Astrocyte (in vitro differentiated cells and primary cell): ENCODE results near the gene ITGA3.

Experiments used
- EZH2 ChIP-seq: IDR thresholded peaks from 2 replicates; pipeline ENCODE4 v1.6.1; 2012; ENCODE audit warnings: mild to moderate bottlenecking, low read length, inconsistent platforms; ENCODE audit not compliant: insufficient read depth
- TF ChIP-seq, protein P1 (sequence below): IDR thresholded peaks from 2 replicates; pipeline ENCODE4 v1.5.1; 2011; ENCODE audit warnings: low read depth, mild to moderate bottlenecking, inconsistent platforms, low read length, moderate library complexity; ENCODE audit not compliant: insufficient read depth

GRCh38 chr17:50053654-50053960 lies 2.3 kb upstream of the ITGA3 start:
- TF ChIP-seq, protein P1, sequence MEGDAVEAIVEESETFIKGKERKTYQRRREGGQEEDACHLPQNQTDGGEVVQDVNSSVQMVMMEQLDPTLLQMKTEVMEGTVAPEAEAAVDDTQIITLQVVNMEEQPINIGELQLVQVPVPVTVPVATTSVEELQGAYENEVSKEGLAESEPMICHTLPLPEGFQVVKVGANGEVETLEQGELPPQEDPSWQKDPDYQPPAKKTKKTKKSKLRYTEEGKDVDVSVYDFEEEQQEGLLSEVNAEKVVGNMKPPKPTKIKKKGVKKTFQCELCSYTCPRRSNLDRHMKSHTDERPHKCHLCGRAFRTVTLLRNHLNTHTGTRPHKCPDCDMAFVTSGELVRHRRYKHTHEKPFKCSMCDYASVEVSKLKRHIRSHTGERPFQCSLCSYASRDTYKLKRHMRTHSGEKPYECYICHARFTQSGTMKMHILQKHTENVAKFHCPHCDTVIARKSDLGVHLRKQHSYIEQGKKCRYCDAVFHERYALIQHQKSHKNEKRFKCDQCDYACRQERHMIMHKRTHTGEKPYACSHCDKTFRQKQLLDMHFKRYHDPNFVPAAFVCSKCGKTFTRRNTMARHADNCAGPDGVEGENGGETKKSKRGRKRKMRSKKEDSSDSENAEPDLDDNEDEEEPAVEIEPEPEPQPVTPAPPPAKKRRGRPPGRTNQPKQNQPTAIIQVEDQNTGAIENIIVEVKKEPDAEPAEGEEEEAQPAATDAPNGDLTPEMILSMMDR, result no peak
- TF ChIP-seq EZH2, result no peak
